Ascending aorta (tissue), 2 donors: ENCODE measurements around the gene NEK10. TPM values are rescaled to one million over a fixed set of nuclear protein-coding genes. Genes with fewer than 3 reads are reported as not detected.

Source experiments
- DNase-seq, 2 donors: peaks; one replicate each; pipeline ENCODE4 v3.0.0-alpha.2; 2019; ENCODE audit warnings: low spot score in 2 of 2
- H3K27ac ChIP-seq, 2 donors: fragments of 200-600 bp; sonication (generic); one replicate each; pipeline ENCODE4 v1.5.1; 2016 to 2017; ENCODE audit warnings: mild to moderate bottlenecking in 1 of 2
- H3K27me3 ChIP-seq: fragments of 200-600 bp; sonication (generic); one replicate; pipeline ENCODE4 v1.5.1; 2017
- H3K36me3 ChIP-seq, 2 donors: fragments of 200-600 bp; sonication (generic); one replicate each; pipeline ENCODE4 v1.5.1; 2016
- H3K4me1 ChIP-seq, 2 donors: fragments of 200-600 bp; sonication (generic); one replicate each; pipeline ENCODE4 v1.5.1; 2016 to 2017; ENCODE audit warnings: mild to moderate bottlenecking in 1 of 2
- H3K4me3 ChIP-seq, 2 donors: fragments of 200-600 bp; sonication (generic); one replicate each; pipeline ENCODE4 v1.5.1; 2016 to 2017; ENCODE audit warnings: mild to moderate bottlenecking in 1 of 2
- H3K9me3 ChIP-seq, 2 donors: fragments of 200-600 bp; sonication (generic); one replicate each; pipeline ENCODE4 v1.5.1; 2016
- intact Hi-C: fragments of 100-400 bp; cut with DNase I; formaldehyde crosslinking; loops from one replicate; pipeline ENCODE4 v1.15.1; 2023
- total RNA-seq: library from RNA; depleted of rRNA; stranded (reverse); fragments of >200 nt; gene quantifications from one replicate; pipeline ENCODE4 v1.1.0, GENCODE V29; 2016
- TF ChIP-seq, protein P1 (sequence below), 3 experiments: fragments of 200-600 bp in 2 of 3; fragments of 450-650 bp in 1 of 3; sonication (generic) in 2 of 3; IDR thresholded peaks; one replicate each; pipeline ENCODE4 v1.5.1; 2016 to 2019; ENCODE audit warnings: antibody characterized with exemption in 3 of 3, mild to moderate bottlenecking in 1 of 3, moderate library complexity in 1 of 3

The NEK10 gene
- total RNA-seq, 1 donor from 2014 or later: not detected

DNA sequence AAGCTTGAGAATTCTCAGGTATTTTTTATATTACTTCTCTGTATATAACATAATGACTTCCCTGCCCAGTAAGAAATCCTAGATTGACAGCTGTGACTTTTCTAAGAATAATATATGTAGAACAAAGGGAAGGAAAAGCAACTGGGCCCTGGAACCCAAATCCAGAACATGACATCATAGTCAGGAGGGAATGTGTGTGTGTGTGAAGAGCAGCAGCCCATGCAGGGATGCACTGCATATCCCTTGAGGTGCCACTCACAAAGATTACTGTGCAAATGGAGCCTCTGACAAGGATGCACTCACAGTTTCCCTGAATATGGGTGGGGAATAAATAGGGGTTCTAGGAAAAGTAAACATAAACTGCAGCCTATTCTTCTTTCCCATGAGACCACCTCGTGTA, 279.5 kb downstream of the NEK10 start:
- DNase-seq: no peak
- intact Hi-C loops: no loop called here
- Histone ChIP-seq H3K36me3 (no peaks in the 10 kb centered on the region), H3K4me1 (peaks cover 2 to 31% of the 10 kb centered on the region in 2 donors), H3K27me3 (no peaks in the 10 kb centered on the region), H3K4me3 (no peak overlapping the region), H3K9me3 (no peaks in the 10 kb centered on the region), H3K27ac (no peak overlapping the region)
- TF ChIP-seq, protein P1, sequence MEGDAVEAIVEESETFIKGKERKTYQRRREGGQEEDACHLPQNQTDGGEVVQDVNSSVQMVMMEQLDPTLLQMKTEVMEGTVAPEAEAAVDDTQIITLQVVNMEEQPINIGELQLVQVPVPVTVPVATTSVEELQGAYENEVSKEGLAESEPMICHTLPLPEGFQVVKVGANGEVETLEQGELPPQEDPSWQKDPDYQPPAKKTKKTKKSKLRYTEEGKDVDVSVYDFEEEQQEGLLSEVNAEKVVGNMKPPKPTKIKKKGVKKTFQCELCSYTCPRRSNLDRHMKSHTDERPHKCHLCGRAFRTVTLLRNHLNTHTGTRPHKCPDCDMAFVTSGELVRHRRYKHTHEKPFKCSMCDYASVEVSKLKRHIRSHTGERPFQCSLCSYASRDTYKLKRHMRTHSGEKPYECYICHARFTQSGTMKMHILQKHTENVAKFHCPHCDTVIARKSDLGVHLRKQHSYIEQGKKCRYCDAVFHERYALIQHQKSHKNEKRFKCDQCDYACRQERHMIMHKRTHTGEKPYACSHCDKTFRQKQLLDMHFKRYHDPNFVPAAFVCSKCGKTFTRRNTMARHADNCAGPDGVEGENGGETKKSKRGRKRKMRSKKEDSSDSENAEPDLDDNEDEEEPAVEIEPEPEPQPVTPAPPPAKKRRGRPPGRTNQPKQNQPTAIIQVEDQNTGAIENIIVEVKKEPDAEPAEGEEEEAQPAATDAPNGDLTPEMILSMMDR (IDR thresholded peaks at IDR 0.05): no peak

DNA sequence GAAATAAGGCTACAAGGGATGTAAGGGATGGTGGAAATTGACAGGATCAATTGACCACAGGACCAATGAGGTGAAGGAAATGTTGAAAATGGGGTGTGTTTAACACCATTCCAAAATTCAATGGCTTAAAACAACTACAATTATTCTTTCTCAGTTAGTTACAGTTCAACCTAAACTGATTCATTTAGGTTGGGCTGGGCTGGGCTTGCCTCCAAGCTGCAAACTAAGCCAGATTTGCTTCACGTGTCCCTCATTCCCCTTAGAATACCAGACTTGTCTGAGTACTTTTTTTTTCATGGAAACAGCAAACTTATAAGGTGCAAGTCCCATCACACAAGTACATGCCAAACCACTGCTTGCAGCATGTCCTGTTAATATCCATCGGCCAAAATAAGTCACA, 280.1 kb downstream of the NEK10 start:
- H3K27ac ChIP-seq: no peak overlapping the region
- no peak overlapping the region for H3K4me3 ChIP-seq
- H3K4me1 ChIP-seq: peaks cover 0 to 25% of the 10 kb centered on the region in 2 donors
- intact Hi-C loops: no loop called here
- H3K27me3 ChIP-seq: no peaks in the 10 kb centered on the region
- TF ChIP-seq, protein P1 (IDR thresholded peaks at IDR 0.05): no peak
- no peaks in the 10 kb centered on the region for H3K9me3 ChIP-seq
- no peak for DNase-seq
- no peaks in the 10 kb centered on the region for H3K36me3 ChIP-seq

- H3K27me3 ChIP-seq: no peaks in the 10 kb centered on the region
- DNase-seq: no peak
- intact Hi-C loops: no loop called here
- TF ChIP-seq, protein P1 (IDR thresholded peaks at IDR 0.05): no peak
- H3K36me3 ChIP-seq: no peaks in the 10 kb centered on the region
- H3K4me3 ChIP-seq: no peak overlapping the region
- peaks cover 0 to 24% of the 10 kb centered on the region in 2 donors for H3K4me1 ChIP-seq
- H3K9me3 ChIP-seq: no peaks in the 10 kb centered on the region
- H3K27ac ChIP-seq: peak overlapping the region in 1 of 2 donors; percentile 2
Observed at GRCh38 chr3:27085829-27086730, 283.1 kb downstream of the NEK10 start.

DNA sequence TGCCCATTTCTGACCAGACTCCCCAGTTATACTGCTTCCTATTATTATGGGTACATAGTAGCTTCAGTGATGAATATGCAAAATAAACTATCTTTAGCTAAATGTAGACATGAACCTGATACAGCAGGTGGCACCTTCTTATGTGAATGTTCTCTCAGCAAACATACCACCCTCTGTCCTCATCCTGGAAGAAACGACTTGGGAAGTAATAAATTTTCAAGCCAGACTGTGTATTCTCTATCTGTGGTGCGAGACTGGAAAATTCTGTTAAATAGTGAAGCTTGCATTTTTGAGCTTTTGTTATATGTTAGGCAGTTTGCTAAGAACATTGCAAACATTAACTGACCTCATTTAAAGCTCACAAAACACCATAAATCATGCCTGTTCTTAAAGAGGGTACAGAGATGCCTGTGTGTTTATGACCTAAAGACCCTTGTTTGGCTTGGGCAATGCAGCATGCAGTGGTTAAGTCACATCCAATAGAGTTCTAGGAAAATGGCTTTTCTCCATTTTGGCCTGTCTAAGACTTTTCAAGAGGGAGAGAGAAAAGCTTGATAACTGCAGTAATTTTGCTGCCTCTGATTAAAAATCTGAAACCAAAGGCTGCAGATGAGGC, 287.1 kb downstream of the NEK10 start:
- H3K9me3 ChIP-seq: no peaks in the 10 kb centered on the region
- H3K36me3 ChIP-seq: no peaks in the 10 kb centered on the region
- intact Hi-C loops: no loop called here
- no peak overlapping the region for H3K27ac ChIP-seq
- no peak for DNase-seq
- TF ChIP-seq, protein P1 (IDR thresholded peaks at IDR 0.05): no peak
- H3K27me3 ChIP-seq: no peaks in the 10 kb centered on the region
- peaks cover 0 to 7% of the 10 kb centered on the region in 2 donors for H3K4me1 ChIP-seq
- no peak overlapping the region for H3K4me3 ChIP-seq

DNA sequence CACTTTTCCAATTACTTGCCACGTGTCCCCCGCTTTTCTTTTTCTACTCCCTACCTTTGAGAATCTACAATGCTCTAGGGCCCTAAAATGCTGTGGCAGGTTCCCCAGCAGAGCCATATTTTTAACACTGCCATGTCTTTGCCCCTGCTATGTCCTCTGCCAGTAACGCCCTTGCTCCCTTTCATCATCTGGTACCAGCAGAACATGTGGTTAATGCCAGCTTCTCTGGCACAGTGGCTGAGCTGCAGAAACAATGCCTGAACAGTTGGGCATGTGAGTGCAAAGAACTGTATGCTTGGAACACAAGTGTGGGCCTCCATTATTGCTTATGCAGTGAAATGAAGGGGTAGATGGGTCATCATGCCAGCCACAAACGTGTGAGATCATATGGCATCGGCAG, 287.6 kb downstream of the NEK10 start:
- peaks cover 0 to 7% of the 10 kb centered on the region in 2 donors for H3K4me1 ChIP-seq
- no peak for DNase-seq
- TF ChIP-seq, protein P1 (IDR thresholded peaks at IDR 0.05): no peak
- no peak overlapping the region for H3K4me3 ChIP-seq
- H3K36me3 ChIP-seq: no peaks in the 10 kb centered on the region
- no peaks in the 10 kb centered on the region for H3K9me3 ChIP-seq
- H3K27ac ChIP-seq: no peak overlapping the region
- no peaks in the 10 kb centered on the region for H3K27me3 ChIP-seq
- intact Hi-C loops: no loop called here
